ENCODE measurements around the gene MINDY3. TPM values are rescaled to one million over a fixed set of nuclear protein-coding genes. Genes with fewer than 3 reads are reported as not detected.

The MINDY3 gene
- total RNA-seq, 1 donor from 2014 or later, result 20.9 TPM

DNA sequence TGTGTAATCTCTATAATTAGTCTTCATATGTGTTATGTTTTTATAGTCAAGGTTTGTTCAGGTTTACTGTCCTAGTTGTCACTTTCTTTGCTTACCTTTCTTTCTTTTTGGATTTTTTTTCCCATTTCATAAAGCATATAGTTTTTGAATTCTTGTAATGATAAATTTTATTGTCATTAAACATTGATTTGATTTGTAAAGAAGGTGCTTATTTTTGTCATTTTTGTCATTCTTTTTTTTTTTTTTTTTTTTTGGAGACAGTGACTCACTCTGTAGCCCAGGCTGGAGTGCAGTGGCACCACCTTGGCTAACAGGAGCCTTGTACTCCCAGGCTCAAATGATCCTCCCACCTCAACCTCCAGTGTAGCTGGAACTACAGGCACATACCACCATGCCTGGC lies 9.6 kb upstream of the MINDY3 start:
- peaks cover 4% of the 10 kb centered on the region for H3K9me3 Mint-ChIP-seq
- H3K36me3 Mint-ChIP-seq (ENCODE audit: low read depth), result no peaks in the 10 kb centered on the region
- H3K4me1 Mint-ChIP-seq (ENCODE audit: low read depth), result no peaks in the 10 kb centered on the region
- H3K27me3 Mint-ChIP-seq (ENCODE audit: low read depth), result peaks cover 55% of the 10 kb centered on the region
- H3K4me3 Mint-ChIP-seq (ENCODE audit: low read depth), result no peak overlapping the region
- DNase-seq (ENCODE audit: low spot score), result no peak
- intact Hi-C loops (cut with micrococcal nuclease), result loop anchor here (10.0 kb wide), 1 partner anchor 905 kb away; no protein-coding TSS in a partner anchor
- H3K27ac Mint-ChIP-seq, result no peak overlapping the region

DNA sequence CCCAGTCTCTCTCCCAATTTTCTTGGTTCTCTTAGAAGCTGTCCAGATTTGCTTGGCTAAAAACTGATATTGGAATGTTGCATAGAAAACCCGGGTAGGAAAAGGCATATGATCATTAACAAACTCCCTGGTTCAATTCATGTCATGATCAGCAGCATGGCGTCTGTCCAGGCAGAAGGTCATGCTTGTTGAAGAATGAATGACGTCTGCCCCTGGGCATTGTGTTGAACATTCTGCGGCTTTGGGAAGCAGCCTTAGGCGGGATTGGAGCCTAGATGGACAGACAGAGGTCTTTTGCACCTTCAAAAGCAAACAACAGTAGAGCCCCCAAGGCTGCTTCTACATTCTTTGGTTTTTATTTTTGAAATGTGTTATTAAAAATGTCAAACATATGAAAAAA lies 7.7 kb upstream of the MINDY3 start:
- Mint-ChIP-seq H3K36me3 (ENCODE audit: low read depth) (no peaks in the 10 kb centered on the region), H3K4me3 (ENCODE audit: low read depth) (no peak overlapping the region)
- DNase-seq (ENCODE audit: low spot score), result no peak

DNA sequence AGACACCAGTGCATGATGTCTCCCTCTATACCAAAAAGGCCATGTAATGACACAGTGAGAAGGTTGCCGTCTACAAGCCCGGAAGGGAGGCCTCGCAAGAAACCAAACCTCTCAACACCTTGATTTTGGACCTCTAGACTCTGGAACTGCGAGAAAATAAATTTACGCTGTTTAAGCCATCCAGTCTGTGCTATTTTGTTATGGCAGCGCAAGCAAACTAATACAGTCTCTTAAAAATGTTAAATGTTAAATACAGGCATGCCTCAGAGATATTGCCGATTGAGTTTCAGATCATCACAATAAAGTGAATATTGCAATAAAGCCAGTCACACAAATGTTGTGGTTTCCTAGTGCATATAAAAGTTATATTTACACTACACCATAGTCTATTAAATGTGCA lies 5.0 kb upstream of the MINDY3 start:
- H3K27me3 Mint-ChIP-seq (ENCODE audit: low read depth), result peaks cover 48% of the 10 kb centered on the region
- H3K36me3 Mint-ChIP-seq (ENCODE audit: low read depth), result peaks cover 3% of the 10 kb centered on the region
- H3K27ac Mint-ChIP-seq, result no peak overlapping the region
- DNase-seq (ENCODE audit: low spot score), result no peak
- peaks cover 3% of the 10 kb centered on the region for H3K9me3 Mint-ChIP-seq
- peaks cover 3% of the 10 kb centered on the region for H3K4me1 Mint-ChIP-seq (ENCODE audit: low read depth)
- intact Hi-C loops (cut with micrococcal nuclease), result loop anchor here (10.0 kb wide), 1 partner anchor 909 kb away; no protein-coding TSS in a partner anchor
- no peak overlapping the region for H3K4me3 Mint-ChIP-seq (ENCODE audit: low read depth)

More for the DNA sequence above, 7.7 kb upstream of the MINDY3 start:
- intact Hi-C loops (cut with micrococcal nuclease), result loop anchor here (10.0 kb wide), 1 partner anchor 907 kb away; no protein-coding TSS in a partner anchor
- peaks cover under 1% of the 10 kb centered on the region for H3K9me3 Mint-ChIP-seq
- peaks cover 58% of the 10 kb centered on the region for H3K27me3 Mint-ChIP-seq (ENCODE audit: low read depth)
- no peaks in the 10 kb centered on the region for H3K4me1 Mint-ChIP-seq (ENCODE audit: low read depth)
- H3K27ac Mint-ChIP-seq, result no peak overlapping the region

DNA sequence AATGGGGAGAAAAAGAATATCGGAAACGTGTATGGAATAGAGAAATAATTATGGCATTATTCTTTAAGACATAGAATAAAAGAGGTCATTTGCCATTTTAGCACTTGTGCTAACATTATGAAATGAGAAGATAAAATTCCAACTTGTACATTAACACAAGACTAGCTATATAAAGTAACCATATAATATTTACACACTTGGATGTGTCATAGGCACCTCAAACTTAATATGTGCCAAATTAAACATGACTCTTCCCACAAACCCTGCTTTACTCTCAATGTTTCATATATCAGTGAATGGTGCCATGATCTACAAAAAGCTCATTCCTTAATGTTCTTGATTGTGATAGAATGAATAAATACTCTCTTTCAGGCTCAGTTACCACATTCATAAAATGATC lies 4.1 kb upstream of the MINDY3 start:
- H3K36me3 Mint-ChIP-seq (ENCODE audit: low read depth), result peaks cover 4% of the 10 kb centered on the region
- H3K27me3 Mint-ChIP-seq (ENCODE audit: low read depth), result peaks cover 48% of the 10 kb centered on the region
- no peak overlapping the region for H3K4me3 Mint-ChIP-seq (ENCODE audit: low read depth)
- intact Hi-C loops (cut with micrococcal nuclease), result loop anchor here (10.0 kb wide), 1 partner anchor 910 kb away; no protein-coding TSS in a partner anchor
- no peak for DNase-seq (ENCODE audit: low spot score)
- peaks cover 4% of the 10 kb centered on the region for H3K4me1 Mint-ChIP-seq (ENCODE audit: low read depth)
- H3K9me3 Mint-ChIP-seq, result peaks cover 3% of the 10 kb centered on the region
- no peak overlapping the region for H3K27ac Mint-ChIP-seq

DNA sequence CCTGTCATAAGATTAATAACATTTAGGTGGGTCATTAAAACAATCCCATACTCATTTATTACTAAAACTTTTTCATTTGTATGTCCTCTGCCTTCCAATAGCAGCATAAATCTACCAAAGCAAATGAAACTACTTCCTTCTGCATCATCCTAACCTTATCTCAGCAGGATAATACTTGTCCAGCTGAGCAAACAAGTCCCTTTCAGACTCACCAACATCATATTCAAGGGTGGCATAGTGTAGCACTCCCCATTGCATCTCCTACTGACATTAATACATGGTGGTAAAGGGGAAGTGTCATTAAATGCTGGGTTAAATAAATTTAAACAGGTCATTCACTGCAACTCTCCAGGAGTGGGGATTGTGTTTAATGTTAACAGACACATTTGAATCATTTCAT lies 3.4 kb upstream of the MINDY3 start:
- peaks cover 47% of the 10 kb centered on the region for H3K27me3 Mint-ChIP-seq (ENCODE audit: low read depth)
- peaks cover 3% of the 10 kb centered on the region for H3K9me3 Mint-ChIP-seq

DNA sequence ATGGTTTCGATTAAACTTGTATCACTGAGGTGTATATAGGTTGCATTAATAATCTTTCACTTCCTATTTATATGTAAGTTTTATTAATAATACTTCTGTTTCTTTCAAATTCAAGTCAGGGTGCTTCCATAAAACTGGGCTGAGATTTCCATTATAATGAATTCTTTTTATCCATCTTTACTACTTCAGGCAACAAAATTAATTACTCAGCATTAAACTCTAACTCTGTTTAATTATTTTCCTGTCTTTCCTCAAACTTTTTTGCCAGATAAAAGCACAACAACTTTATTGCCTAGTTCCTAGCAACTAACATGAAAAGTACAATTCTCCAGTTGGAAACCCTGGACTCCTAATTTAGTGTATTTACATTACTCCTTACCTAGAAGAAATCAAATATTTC lies 3.0 kb upstream of the MINDY3 start:
- intact Hi-C loops (cut with micrococcal nuclease), result loop anchor here (10.0 kb wide), 1 partner anchor 911 kb away; no protein-coding TSS in a partner anchor

More for the DNA sequence above, 3.4 kb upstream of the MINDY3 start:
- no peak for DNase-seq (ENCODE audit: low spot score)
- no peak overlapping the region for H3K27ac Mint-ChIP-seq
- H3K4me3 Mint-ChIP-seq (ENCODE audit: low read depth), result no peak overlapping the region
- peaks cover 7% of the 10 kb centered on the region for H3K4me1 Mint-ChIP-seq (ENCODE audit: low read depth)
- peaks cover 7% of the 10 kb centered on the region for H3K36me3 Mint-ChIP-seq (ENCODE audit: low read depth)
- intact Hi-C loops (cut with micrococcal nuclease), result loop anchor here (10.0 kb wide), 1 partner anchor 911 kb away; no protein-coding TSS in a partner anchor

DNA sequence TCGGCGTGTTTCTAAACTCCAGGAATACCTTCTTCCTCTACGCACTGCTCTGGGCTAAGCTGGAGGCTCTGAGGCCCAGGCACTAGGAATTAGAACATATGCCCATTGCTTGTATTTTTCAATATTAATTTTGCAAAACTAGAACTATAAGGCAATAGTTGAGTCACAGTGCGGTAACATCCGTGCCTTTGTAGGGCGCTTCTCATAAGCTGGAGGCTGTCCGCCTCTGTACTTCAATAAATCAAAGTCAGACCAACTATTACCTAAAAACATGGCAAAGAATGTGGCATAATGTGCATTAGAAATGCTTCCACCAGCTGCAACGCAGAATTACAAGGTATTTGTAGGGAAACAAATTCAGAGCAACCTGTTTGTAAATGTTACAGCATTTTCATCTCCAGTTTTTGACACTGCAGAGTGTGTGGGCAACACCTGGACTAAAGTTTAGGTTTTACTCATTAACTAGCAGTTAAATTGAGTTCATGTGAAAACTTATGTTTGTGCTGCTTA lies 440 bp upstream of the MINDY3 start:
- no peak for DNase-seq (ENCODE audit: low spot score)

More for the DNA sequence above, 3.0 kb upstream of the MINDY3 start:
- no peak overlapping the region for H3K27ac Mint-ChIP-seq
- peaks cover 3% of the 10 kb centered on the region for H3K9me3 Mint-ChIP-seq
- DNase-seq (ENCODE audit: low spot score), result no peak
- peaks cover 8% of the 10 kb centered on the region for H3K4me1 Mint-ChIP-seq (ENCODE audit: low read depth)
- peaks cover 7% of the 10 kb centered on the region for H3K36me3 Mint-ChIP-seq (ENCODE audit: low read depth)
- no peak overlapping the region for H3K4me3 Mint-ChIP-seq (ENCODE audit: low read depth)
- peaks cover 44% of the 10 kb centered on the region for H3K27me3 Mint-ChIP-seq (ENCODE audit: low read depth)

DNA sequence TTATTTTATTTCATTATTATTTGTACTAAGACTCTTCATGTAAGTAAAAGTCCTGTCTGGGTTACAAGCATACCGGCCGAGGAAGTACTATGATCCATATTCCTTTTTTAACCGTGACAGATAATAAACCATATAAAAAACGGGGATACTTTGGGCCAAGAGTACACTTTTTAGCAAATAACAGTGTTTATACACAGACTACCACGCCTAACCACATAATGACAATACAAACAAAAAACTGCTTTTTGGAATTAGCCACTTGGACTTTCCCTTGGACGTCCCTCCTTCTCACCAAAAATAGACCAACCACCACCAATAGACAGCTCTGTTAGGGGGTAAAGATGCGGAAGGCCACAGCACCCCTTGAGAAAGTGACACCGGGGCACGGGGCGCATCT lies 800 bp downstream of the MINDY3 start:
- Mint-ChIP-seq H3K9me3 (peaks cover 3% of the 10 kb centered on the region), H3K4me3 (ENCODE audit: low read depth) (peak overlapping the region; percentile 92), H3K36me3 (ENCODE audit: low read depth) (peaks cover 14% of the 10 kb centered on the region), H3K27me3 (ENCODE audit: low read depth) (peaks cover 13% of the 10 kb centered on the region), H3K27ac (peak overlapping the region; percentile 81), H3K4me1 (ENCODE audit: low read depth) (peaks cover 25% of the 10 kb centered on the region)
- intact Hi-C loops (cut with micrococcal nuclease), result loop anchor here (10.0 kb wide), 1 partner anchor 575 kb away; the partner anchor contains the start of gene PTER
- no peak for DNase-seq (ENCODE audit: low spot score)

More for the DNA sequence above, 440 bp upstream of the MINDY3 start:
- Mint-ChIP-seq H3K9me3 (peaks cover 3% of the 10 kb centered on the region), H3K36me3 (ENCODE audit: low read depth) (peaks cover 13% of the 10 kb centered on the region), H3K4me3 (ENCODE audit: low read depth) (peak overlapping the region; percentile 92), H3K27me3 (ENCODE audit: low read depth) (peaks cover 23% of the 10 kb centered on the region), H3K27ac (peak overlapping the region; percentile 81), H3K4me1 (ENCODE audit: low read depth) (peaks cover 24% of the 10 kb centered on the region)
- intact Hi-C loops (cut with micrococcal nuclease), result loop anchor here (1.0 to 10.0 kb wide), 3 partner anchors 18 to 957 kb away; partner anchors contain the start of gene RSU1

DNA sequence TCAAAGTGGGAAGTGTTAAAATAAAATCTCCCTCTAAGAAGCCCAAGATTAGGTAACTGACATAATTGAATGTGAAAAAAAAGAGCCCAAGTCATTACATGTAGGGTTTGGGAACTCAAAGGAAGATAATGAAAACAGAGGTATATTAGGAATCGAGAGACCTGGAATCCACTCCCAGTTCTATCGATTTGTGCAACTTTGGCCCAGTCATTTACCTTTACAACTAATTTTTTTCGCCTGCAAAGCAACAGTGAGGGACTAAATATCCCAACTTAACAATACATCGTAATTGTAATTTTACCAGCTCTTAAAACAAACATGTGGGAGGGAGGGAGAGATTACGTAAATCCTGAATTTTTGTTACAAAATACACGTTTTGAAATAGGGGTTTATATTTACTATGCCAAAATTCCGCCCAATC lies 1.4 kb downstream of the MINDY3 start:
- Mint-ChIP-seq H3K36me3 (ENCODE audit: low read depth) (peaks cover 20% of the 10 kb centered on the region), H3K27me3 (ENCODE audit: low read depth) (peaks cover 6% of the 10 kb centered on the region), H3K27ac (no peak overlapping the region), H3K4me1 (ENCODE audit: low read depth) (peaks cover 26% of the 10 kb centered on the region), H3K9me3 (peaks cover 3% of the 10 kb centered on the region), H3K4me3 (ENCODE audit: low read depth) (peak overlapping the region; percentile 83)
- no peak for DNase-seq (ENCODE audit: low spot score)
- intact Hi-C loops (cut with micrococcal nuclease), result loop anchor here (10.0 kb wide), 1 partner anchor 576 kb away; the partner anchor contains the start of gene PTER

DNA sequence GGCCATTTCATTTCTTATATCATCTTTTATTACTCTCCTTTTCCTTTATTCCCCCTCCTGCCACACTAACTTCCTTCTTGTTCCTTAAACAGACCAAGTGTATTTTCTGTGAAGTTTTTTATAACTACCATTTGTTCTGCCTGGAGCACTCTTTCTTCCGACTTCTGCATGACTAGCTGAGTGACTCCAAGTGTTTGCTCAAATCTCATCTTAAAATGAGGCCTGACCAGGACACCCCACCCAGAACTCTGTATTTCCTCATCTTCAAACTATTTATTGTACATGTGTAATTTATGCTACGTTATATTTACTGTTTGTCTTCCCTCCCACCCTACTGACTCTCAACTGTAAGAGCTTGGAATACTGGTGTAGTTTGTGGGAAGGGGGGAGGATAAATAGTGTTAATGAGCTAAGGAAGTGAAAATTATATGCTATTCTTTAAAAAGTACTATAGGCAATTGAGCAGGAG lies 3.2 kb downstream of the MINDY3 start:
- H3K27ac Mint-ChIP-seq, result no peak overlapping the region
- peaks cover 28% of the 10 kb centered on the region for H3K36me3 Mint-ChIP-seq (ENCODE audit: low read depth)
- no peak for DNase-seq (ENCODE audit: low spot score)
- no peaks in the 10 kb centered on the region for H3K27me3 Mint-ChIP-seq (ENCODE audit: low read depth)
- intact Hi-C loops (cut with micrococcal nuclease), result loop anchor here (10.0 kb wide), 1 partner anchor 578 kb away; the partner anchor contains the start of gene PTER
- no peak overlapping the region for H3K4me3 Mint-ChIP-seq (ENCODE audit: low read depth)
- H3K9me3 Mint-ChIP-seq, result peaks cover 5% of the 10 kb centered on the region
- H3K4me1 Mint-ChIP-seq (ENCODE audit: low read depth), result peaks cover 26% of the 10 kb centered on the region

DNA sequence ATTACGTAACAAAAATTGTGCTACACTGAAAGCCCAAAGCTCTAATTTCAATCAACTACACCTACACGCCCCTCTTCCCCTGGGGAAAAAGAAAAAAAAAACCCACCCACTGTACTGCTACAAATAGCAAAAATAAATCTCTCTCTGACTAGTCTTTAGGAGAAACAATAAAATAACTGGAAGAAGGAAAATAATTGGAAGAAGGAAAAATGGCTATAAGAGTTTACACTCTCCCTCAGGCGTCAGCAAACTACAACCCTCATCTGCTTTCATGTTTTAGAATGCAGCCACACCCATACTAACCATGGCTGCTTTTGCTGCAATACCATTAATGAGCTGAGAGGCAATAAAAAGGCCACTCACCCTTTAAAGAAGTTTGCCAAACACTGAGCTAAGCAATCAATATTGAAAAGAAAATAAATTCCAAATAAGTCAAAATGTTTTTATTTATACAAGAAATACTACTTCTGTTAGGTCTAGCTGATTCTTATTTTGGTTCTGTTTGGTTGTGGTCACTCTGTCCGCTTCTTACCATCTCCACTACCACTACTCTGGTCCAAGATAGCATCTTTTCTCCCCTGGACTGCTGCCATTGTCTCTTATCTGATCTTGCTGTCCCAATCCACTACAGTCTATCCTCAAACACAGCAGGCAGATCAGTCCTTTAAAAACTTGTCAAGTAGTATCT lies 3.8 kb downstream of the MINDY3 start:
- H3K4me1 Mint-ChIP-seq (ENCODE audit: low read depth), result peaks cover 26% of the 10 kb centered on the region
- H3K4me3 Mint-ChIP-seq (ENCODE audit: low read depth), result no peak overlapping the region
- intact Hi-C loops (cut with micrococcal nuclease), result loop anchor here (10.0 kb wide), 1 partner anchor 578 kb away; the partner anchor contains the start of gene PTER
- H3K9me3 Mint-ChIP-seq, result peaks cover 8% of the 10 kb centered on the region
- H3K36me3 Mint-ChIP-seq (ENCODE audit: low read depth), result peaks cover 35% of the 10 kb centered on the region
- DNase-seq (ENCODE audit: low spot score), result no peak
- no peak overlapping the region for H3K27ac Mint-ChIP-seq
- no peaks in the 10 kb centered on the region for H3K27me3 Mint-ChIP-seq (ENCODE audit: low read depth)

DNA sequence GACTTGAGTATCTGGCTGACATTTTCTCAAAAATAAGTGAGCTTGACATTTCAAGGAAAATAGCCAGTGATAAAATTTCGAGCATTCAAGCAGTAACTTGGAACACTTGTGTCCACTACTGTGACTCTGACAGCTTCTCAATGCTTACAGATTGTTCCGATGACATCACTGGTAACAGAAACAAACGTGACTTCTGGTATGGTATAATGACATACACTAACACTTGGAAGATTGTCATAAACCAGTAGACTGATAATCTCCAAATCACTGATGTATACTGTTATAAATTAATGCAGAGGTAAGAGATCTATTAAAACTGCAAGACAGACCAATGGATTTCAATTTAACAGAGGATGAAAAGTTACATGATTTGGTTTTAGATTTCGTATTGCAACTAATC lies 6.5 kb downstream of the MINDY3 start:
- Mint-ChIP-seq H3K4me3 (ENCODE audit: low read depth) (no peak overlapping the region), H3K9me3 (peaks cover 27% of the 10 kb centered on the region), H3K27me3 (ENCODE audit: low read depth) (no peaks in the 10 kb centered on the region), H3K4me1 (ENCODE audit: low read depth) (peaks cover 20% of the 10 kb centered on the region), H3K36me3 (ENCODE audit: low read depth) (peaks cover 54% of the 10 kb centered on the region), H3K27ac (no peak overlapping the region)
- intact Hi-C loops (cut with micrococcal nuclease), result loop anchor here (10.0 kb wide), 1 partner anchor 581 kb away; the partner anchor contains the start of gene PTER
- no peak for DNase-seq (ENCODE audit: low spot score)
